ENCODE measurements around the gene RAET1G. TPM values are rescaled to one million over a fixed set of nuclear protein-coding genes. Genes with fewer than 3 reads are reported as not detected.

The RAET1G gene
- total and polyA plus RNA-seq, 2 of the 13 experiments (the other 11 are each of a cell fraction or from before 2014, with no cell fraction given) = not detected

GRCh38 chr6:149905911-149906371, 17.0 kb downstream of the RAET1G start (continued):
- TF ChIP-seq ZNF329 (CRISPR knock-in tag; IDR thresholded peaks at IDR 0.05; ENCODE audit: low read depth) = no peak

- Histone ChIP-seq H3K79me2 (ENCODE audit: insufficient read depth, low read length) (no peaks in the 10 kb centered on the region), H3K27me3 (ENCODE audit: control insufficient read depth in 1 of 2, insufficient read depth in 2 of 2, low read length in 2 of 2) (peaks cover 5 to 43% of the 10 kb centered on the region in 2 experiments; a peak in 4 of 5 replicates), H2AFZ (ENCODE audit: low read length) (no peak overlapping the region), H3K9me3 (ENCODE audit: low read length) (peaks cover 12% of the 10 kb centered on the region), H4K20me1 (ENCODE audit: insufficient read depth, low read length) (no peaks in the 10 kb centered on the region), H3K4me2 (ENCODE audit: low read depth, low read length) (no peak overlapping the region), H3K36me3 (replicated peaks in 1 of 2; ENCODE audit: control insufficient read depth in 1 of 2, insufficient read depth in 2 of 2, low read length in 2 of 2) (no peaks in the 10 kb centered on the region), H3K27ac (ENCODE audit: extremely low read length, insufficient read depth, low read length) (no peak overlapping the region), H3K4me3 (replicated peaks in 1 of 3; ENCODE audit: insufficient read depth in 1 of 3, low read depth in 2 of 3, low read length in 3 of 3) (no peak overlapping the region), H3K9ac (ENCODE audit: insufficient read depth, low read depth, low read length) (no peak overlapping the region), H3K4me1 (ENCODE audit: insufficient read depth, low read length) (peaks cover 9% of the 10 kb centered on the region; the same call in 1 of the 2 replicates)
- DNase-seq (ENCODE audit: low spot score) = no peak
- TF ChIP-seq ZNF589 (CRISPR knock-in tag; conservative IDR thresholded peaks at IDR 0.05) (no peak), ZMYM3 (CRISPR knock-in tag; IDR thresholded peaks at IDR 0.05) (no peak), DZIP1 (CRISPR knock-in tag; IDR thresholded peaks at IDR 0.05) (no peak), ADNP (CRISPR knock-in tag; IDR thresholded peaks at IDR 0.05) (no peak), ZNF549 (CRISPR knock-in tag; IDR thresholded peaks at IDR 0.05) (no peak), CREB3 (CRISPR knock-in tag; IDR thresholded peaks at IDR 0.05) (no peak), ZFP36L2 (CRISPR knock-in tag; IDR thresholded peaks at IDR 0.05) (no peak), E2F2 (CRISPR knock-in tag; IDR thresholded peaks at IDR 0.05; ENCODE audit: borderline replicate concordance) (no peak), RXRA (CRISPR knock-in tag; IDR thresholded peaks at IDR 0.05) (no peak), ZNF546 (CRISPR knock-in tag; conservative IDR thresholded peaks at IDR 0.05) (no peak), HDAC1 (CRISPR knock-in tag; IDR thresholded peaks at IDR 0.05) (no peak)
- WGBS (ENCODE audit: low lambda C conversion rate) = 30% methylated on average over 13 of the region's 18 CpGs
- no peak for FAIRE-seq
- CTCF ChIA-PET (ENCODE audit: low intra/inter-chr PET ratio, low total read pairs) = no interaction called here
- ATAC-seq = peak; percentile 7; the same call in 2 of the 3 replicates
- intact Hi-C loops (cut with micrococcal nuclease; ENCODE audit: unreplicated experiment) = no loop called here
- POLR2A ChIA-PET = interaction anchor here (1.2 kb wide), 1 partner anchor 9 kb away, joined by 6 read pairs; no protein-coding TSS in a partner anchor
- in situ Hi-C loops (cut with HindIII; ENCODE audit: extremely low pct_ligation_motif_present, low pct_unique_long_range_greater_than_20kb) = no loop called here
- no TSS peak for BruUV-seq (replicated peaks)
Observed at GRCh38 chr6:149905371-149905910, 17.5 kb downstream of the RAET1G start.
